Neural crest cell (in vitro differentiated cells): ENCODE results near the gene PRODH. TPM values are rescaled to one million over a fixed set of nuclear protein-coding genes. Genes with fewer than 3 reads are reported as not detected.
"Not testable (repeated sequence)": the region's sequence is repeated elsewhere in the genome, so short reads cannot be mapped to it uniquely, and the experiment has no call there.

ENCODE experiments used
- DNase-seq: peaks from one replicate; pipeline ENCODE4 v3.0.0; 2021; ENCODE audit warnings: low read depth, mixed read lengths, low spot score
- H3K27ac Mint-ChIP-seq: one replicate; pipeline ENCODE4 v1.8.0; 2021; ENCODE audit warnings: mild to moderate bottlenecking, mixed read lengths; ENCODE audit not compliant: unreplicated experiment
- H3K27me3 Mint-ChIP-seq: 2 replicates; pipeline ENCODE4 v1.8.0; 2021; ENCODE audit warnings: low read depth, mild to moderate bottlenecking, mixed read lengths
- H3K36me3 Mint-ChIP-seq: 2 replicates; pipeline ENCODE4 v1.8.0; 2021; ENCODE audit warnings: low read depth, mild to moderate bottlenecking, mixed read lengths
- H3K4me1 Mint-ChIP-seq: 2 replicates; pipeline ENCODE4 v1.8.0; 2021; ENCODE audit warnings: mixed read lengths
- H3K4me3 Mint-ChIP-seq: one replicate; pipeline ENCODE4 v1.8.0; 2021; ENCODE audit warnings: mild to moderate bottlenecking, mixed read lengths
- H3K9me3 Mint-ChIP-seq: 2 replicates; pipeline ENCODE4 v1.8.0; 2021; ENCODE audit warnings: mixed read lengths
- total RNA-seq: library from RNA; stranded (reverse); gene quantifications from 2 replicates; pipeline ENCODE4 v1.2.1, GENCODE V29; 2021
- TF ChIP-seq, protein P1 (sequence below): fragments of 200-600 bp; sonication (generic); conservative IDR thresholded peaks from 2 replicates; pipeline ENCODE4 v1.5.0; 2021; ENCODE audit warnings: antibody characterized with exemption, mild to moderate bottlenecking

Gene PRODH
- total RNA-seq, 1 donor from 2014 or later = 0.09 TPM

DNA sequence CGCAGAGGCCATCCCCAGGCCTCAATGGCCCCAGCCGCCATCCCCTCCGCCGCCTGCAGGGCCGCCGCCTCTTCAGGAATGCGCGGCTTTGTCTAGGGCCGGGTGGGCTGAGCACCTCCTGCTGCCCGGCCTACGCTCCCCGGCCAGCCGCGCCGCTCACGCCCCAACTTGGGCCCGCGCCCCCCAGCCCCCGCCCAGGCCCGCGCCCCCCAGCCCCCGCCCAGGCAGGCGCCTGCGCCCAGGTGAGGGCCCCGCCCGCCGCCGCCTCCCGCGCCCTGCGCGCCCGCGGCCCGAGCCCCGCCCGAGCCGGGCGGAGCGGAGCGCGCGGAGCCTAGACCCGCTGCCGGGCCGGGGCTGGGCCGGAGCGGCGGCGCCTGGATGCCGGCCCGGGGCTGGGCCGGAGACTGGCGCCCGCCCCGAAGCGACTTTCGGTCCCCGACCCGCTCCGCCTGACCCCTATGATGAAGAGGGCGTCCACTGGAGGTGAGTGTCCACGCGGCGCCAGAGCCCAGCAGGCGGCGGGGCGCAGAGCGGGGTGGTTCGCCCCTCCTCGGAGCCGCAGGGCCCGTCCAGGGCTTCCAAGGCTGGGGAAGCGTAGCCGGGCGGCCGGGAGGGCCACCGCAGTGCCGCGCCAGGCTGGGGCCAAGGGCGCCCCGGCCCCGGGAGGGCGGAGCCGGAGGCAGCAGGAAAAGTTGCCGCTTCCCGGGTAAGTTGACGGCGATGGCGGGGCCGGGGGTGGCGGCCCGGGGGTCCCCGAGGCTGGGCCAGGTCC is 34.3 kb upstream of the PRODH start:
- Mint-ChIP-seq H3K4me3 (no peak overlapping the region), H3K27ac (no peak overlapping the region), H3K36me3 (no peaks in the 10 kb centered on the region), H3K4me1 (peaks cover 12% of the 10 kb centered on the region), H3K27me3 (no peaks in the 10 kb centered on the region), H3K9me3 (no peaks in the 10 kb centered on the region)
- TF ChIP-seq, protein P1, sequence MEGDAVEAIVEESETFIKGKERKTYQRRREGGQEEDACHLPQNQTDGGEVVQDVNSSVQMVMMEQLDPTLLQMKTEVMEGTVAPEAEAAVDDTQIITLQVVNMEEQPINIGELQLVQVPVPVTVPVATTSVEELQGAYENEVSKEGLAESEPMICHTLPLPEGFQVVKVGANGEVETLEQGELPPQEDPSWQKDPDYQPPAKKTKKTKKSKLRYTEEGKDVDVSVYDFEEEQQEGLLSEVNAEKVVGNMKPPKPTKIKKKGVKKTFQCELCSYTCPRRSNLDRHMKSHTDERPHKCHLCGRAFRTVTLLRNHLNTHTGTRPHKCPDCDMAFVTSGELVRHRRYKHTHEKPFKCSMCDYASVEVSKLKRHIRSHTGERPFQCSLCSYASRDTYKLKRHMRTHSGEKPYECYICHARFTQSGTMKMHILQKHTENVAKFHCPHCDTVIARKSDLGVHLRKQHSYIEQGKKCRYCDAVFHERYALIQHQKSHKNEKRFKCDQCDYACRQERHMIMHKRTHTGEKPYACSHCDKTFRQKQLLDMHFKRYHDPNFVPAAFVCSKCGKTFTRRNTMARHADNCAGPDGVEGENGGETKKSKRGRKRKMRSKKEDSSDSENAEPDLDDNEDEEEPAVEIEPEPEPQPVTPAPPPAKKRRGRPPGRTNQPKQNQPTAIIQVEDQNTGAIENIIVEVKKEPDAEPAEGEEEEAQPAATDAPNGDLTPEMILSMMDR = peak; percentile 51
- DNase-seq = peak; percentile 56

DNA sequence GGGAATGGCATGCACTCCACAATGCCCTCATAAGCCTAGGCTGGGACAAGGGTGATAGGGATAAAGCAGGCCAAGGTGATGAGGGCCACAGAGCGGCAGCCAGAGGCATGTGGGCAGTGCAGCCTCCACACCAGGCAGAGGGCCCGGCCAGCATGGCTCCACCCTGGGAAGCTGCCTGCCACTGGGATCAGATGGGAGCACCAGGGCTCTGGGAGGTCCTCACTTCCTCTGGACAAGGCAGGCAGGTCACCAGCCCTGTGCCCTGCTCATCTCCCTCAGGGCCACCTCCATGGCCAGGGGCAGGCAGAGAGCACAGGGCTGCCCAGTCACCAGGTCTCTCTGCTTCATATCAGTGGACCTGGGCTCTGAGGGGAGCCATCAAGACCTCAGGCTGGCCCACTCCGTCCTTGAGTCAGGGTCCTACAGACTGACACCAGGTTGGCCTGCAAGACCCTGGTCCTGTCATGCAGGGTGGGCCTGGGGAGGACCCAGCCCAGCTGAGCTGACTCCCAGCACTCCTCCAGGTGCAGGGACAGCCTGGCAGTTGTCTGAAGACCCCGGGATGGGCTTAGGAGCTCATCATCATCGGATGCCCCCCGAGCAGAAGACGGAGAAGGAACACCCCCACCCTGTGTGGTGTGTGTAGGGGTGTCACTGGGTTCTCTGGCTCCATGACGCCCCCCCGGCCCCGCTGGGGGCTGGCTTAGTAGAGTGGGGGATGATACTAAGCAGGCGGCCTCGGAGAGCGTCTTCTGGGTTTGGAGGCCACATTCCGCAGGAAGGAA is 33.3 kb upstream of the PRODH start:
- not testable (repeated sequence) for DNase-seq, H3K27me3 Mint-ChIP-seq, H3K27ac Mint-ChIP-seq, H3K36me3 Mint-ChIP-seq, H3K9me3 Mint-ChIP-seq
- Mint-ChIP-seq H3K4me1 (peaks cover 11% of the 10 kb centered on the region), H3K4me3 (peak overlapping the region; percentile 84)

DNA sequence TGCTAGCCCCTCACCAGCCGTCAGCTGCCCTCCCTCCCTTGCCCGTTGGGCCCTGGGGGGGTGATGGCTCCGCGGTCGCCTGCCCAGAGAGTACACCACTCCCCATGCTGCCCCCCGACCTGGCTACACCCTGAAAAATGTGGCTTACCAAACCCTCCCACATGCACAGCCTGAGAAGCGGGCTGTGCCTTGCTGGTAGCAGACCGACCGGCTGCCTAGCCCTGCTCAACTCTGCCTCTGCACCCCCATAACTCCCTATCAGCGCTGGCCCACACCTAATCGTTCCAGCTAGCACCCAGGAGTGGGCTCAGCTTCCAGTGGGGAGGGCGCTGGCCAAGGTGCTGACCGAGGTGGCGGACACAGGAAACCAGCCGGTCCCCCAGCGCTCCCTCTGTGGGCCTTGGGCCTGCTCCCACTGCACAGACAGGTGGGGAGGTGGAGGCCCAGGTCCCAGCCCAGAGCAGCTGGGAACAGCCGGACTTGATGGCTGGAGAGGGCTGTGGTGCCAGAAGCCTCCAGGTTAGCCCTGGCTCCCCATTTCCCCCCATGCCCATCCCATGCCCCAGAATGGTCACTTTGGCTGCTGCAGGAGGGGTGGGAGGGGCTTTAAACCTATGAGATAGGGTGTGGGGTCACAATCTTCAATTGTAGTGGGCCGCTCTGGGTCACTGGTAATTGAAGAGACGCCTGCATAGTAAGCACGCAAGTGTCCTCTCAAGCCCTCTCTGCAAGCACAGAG is 32.1 kb upstream of the PRODH start:
- DNase-seq = peak; percentile 63
- no peaks in the 10 kb centered on the region for H3K36me3 Mint-ChIP-seq
- H3K4me1 Mint-ChIP-seq = peaks cover 4% of the 10 kb centered on the region
- H3K27ac Mint-ChIP-seq = peak overlapping the region; percentile 71
- no peaks in the 10 kb centered on the region for H3K9me3 Mint-ChIP-seq
- TF ChIP-seq, protein P1 = no peak
- no peaks in the 10 kb centered on the region for H3K27me3 Mint-ChIP-seq
- peak overlapping the region; percentile 64 for H3K4me3 Mint-ChIP-seq

DNA sequence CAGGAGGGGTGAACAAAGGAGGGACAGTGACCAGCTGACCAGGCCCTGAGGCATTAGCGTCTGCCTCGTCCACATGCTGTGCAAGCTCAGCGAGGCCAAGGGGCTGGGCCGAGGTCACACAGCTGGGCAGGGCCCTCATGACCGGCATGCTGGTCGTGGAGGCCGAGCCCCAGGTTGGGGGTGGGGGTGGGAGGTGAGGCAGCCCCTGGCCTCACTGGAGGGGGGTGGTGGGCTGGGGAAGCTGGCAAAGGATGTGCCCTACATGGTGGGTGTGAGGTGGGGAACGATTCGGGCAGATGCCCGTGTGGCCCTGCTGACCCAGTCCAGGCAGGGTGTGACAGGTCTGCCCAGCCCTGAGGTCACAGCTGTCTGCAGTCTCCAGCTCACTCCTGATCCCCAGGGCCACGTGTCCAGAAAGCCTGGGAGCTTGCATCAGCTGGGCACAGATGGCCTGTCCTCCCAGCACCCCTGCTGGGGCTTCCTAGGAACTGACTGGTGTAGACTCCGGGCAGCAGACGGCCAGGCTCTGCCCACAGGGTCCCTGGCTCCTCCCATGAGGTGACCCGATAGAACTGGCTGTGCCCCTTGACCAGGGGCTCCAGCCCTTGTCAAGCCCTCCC is 31.4 kb upstream of the PRODH start:
- H3K9me3 Mint-ChIP-seq, DNase-seq, H3K27ac Mint-ChIP-seq, H3K36me3 Mint-ChIP-seq, H3K4me1 Mint-ChIP-seq, H3K27me3 Mint-ChIP-seq: not testable (repeated sequence)
- H3K4me3 Mint-ChIP-seq = peak overlapping the region; percentile 64

DNA sequence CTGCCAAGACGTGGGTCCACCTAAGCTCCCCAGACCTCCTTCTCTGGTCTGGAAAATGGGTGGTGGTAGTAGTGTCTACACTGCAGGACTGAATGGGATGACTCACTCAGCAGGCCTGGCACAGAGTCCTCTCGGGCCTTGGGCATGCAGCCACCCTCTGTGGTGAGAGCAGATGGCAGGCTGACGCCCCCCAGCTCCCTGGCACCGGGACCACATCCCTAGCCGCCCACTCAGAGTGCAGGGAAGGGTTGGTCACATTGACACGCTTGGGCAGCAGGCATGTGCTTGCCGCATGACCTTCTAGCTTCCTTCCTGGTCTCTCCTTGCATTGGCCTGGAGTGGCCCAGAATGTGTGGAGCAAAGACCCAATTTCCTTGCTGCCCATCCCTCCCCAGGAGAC is 30.7 kb upstream of the PRODH start:
- H3K36me3 Mint-ChIP-seq = no peaks in the 10 kb centered on the region
- no peak overlapping the region for H3K27ac Mint-ChIP-seq

More for the DNA sequence above, 30.7 kb upstream of the PRODH start:
- Mint-ChIP-seq H3K9me3 (no peaks in the 10 kb centered on the region), H3K4me3 (no peak overlapping the region), H3K4me1 (peaks cover 4% of the 10 kb centered on the region), H3K27me3 (no peaks in the 10 kb centered on the region)
- no peak for DNase-seq
- TF ChIP-seq, protein P1 = no peak
